Ishikawa (cell line): ENCODE measurements around the gene NLRP2B.

Experiments used
- CEBPB ChIP-seq: IDR thresholded peaks from 2 replicates; pipeline ENCODE4 v1.6.1; 2012
- CREB1 ChIP-seq: IDR thresholded peaks from 2 replicates; pipeline ENCODE4 v1.6.1; 2012; ENCODE audit warnings: low read depth
- EGR1 ChIP-seq: IDR thresholded peaks from 2 replicates; pipeline ENCODE4 v1.6.1; 2012
- EP300 ChIP-seq: IDR thresholded peaks from 2 replicates; pipeline ENCODE4 v1.6.1; 2012; ENCODE audit warnings: borderline replicate concordance
- FOXM1 ChIP-seq: IDR thresholded peaks from 2 replicates; pipeline ENCODE4 v1.6.1; 2012; ENCODE audit warnings: low read depth, borderline replicate concordance
- RAD21 ChIP-seq: IDR thresholded peaks from 2 replicates; pipeline ENCODE4 v1.6.1; 2012; ENCODE audit warnings: low read depth
- TAF1 ChIP-seq: IDR thresholded peaks from 2 replicates; pipeline ENCODE4 v1.6.1; 2012; ENCODE audit warnings: low read depth, mild to moderate bottlenecking
- TCF12 ChIP-seq: IDR thresholded peaks from 2 replicates; pipeline ENCODE4 v1.6.1; 2012; ENCODE audit warnings: low read depth
- TEAD4 ChIP-seq: IDR thresholded peaks from 2 replicates; pipeline ENCODE4 v1.6.1; 2012
- YY1 ChIP-seq: IDR thresholded peaks from 2 replicates; pipeline ENCODE4 v1.6.1; 2012; ENCODE audit warnings: low read depth
- ZBTB7A ChIP-seq: IDR thresholded peaks from 2 replicates; pipeline ENCODE4 v1.6.1; 2012; ENCODE audit warnings: low read depth
- TF ChIP-seq, protein P1 (sequence below): IDR thresholded peaks from 2 replicates; pipeline ENCODE4 v1.6.1; 2012
- TF ChIP-seq, protein P2 (sequence below): IDR thresholded peaks from 2 replicates; pipeline ENCODE4 v1.6.1; 2012; ENCODE audit warnings: low read depth, mild to moderate bottlenecking

DNA sequence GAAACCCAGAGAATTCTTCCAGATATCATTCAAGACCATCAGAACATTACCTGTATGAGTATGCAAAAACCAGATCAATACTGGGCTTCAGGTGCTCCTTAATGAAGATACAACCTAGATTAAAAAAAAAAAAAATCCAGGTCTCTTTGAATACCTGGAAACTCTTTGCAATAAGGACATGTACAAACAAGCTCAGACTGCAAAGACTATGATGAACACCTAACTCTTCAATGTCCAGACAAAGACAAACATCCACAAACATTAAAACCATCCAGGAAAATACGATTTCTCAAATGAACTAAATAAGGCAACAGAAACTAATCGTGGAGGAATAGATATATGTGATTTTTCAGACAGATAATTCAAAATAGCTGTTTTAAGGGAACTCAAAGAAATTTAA lies 38.7 kb downstream of the NLRP2B start:
- TF ChIP-seq YY1 (no peak), RAD21 (no peak), FOXM1 (no peak), CEBPB (no peak), TEAD4 (no peak), TCF12 (no peak), CREB1 (no peak), EP300 (no peak), TAF1 (no peak), EGR1 (no peak), ZBTB7A (no peak)
- TF ChIP-seq, protein P1, sequence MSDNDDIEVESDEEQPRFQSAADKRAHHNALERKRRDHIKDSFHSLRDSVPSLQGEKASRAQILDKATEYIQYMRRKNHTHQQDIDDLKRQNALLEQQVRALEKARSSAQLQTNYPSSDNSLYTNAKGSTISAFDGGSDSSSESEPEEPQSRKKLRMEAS = no peak
- TF ChIP-seq, protein P2, sequence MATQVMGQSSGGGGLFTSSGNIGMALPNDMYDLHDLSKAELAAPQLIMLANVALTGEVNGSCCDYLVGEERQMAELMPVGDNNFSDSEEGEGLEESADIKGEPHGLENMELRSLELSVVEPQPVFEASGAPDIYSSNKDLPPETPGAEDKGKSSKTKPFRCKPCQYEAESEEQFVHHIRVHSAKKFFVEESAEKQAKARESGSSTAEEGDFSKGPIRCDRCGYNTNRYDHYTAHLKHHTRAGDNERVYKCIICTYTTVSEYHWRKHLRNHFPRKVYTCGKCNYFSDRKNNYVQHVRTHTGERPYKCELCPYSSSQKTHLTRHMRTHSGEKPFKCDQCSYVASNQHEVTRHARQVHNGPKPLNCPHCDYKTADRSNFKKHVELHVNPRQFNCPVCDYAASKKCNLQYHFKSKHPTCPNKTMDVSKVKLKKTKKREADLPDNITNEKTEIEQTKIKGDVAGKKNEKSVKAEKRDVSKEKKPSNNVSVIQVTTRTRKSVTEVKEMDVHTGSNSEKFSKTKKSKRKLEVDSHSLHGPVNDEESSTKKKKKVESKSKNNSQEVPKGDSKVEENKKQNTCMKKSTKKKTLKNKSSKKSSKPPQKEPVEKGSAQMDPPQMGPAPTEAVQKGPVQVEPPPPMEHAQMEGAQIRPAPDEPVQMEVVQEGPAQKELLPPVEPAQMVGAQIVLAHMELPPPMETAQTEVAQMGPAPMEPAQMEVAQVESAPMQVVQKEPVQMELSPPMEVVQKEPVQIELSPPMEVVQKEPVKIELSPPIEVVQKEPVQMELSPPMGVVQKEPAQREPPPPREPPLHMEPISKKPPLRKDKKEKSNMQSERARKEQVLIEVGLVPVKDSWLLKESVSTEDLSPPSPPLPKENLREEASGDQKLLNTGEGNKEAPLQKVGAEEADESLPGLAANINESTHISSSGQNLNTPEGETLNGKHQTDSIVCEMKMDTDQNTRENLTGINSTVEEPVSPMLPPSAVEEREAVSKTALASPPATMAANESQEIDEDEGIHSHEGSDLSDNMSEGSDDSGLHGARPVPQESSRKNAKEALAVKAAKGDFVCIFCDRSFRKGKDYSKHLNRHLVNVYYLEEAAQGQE = no peak
